CD4-positive, alpha-beta T cell treated with Interferon alpha-2 for 1 hour (primary cell): ENCODE data around the gene ELAC2.
"Not testable (repeated sequence)": the region's sequence is repeated elsewhere in the genome, so short reads cannot be mapped to it uniquely, and the experiment has no call there.

ENCODE experiments used
- DNase-seq, 2 donors: peaks; one replicate each; pipeline ENCODE4 v3.0.0-alpha.2; 2020 to 2022

Gene ELAC2

DNA sequence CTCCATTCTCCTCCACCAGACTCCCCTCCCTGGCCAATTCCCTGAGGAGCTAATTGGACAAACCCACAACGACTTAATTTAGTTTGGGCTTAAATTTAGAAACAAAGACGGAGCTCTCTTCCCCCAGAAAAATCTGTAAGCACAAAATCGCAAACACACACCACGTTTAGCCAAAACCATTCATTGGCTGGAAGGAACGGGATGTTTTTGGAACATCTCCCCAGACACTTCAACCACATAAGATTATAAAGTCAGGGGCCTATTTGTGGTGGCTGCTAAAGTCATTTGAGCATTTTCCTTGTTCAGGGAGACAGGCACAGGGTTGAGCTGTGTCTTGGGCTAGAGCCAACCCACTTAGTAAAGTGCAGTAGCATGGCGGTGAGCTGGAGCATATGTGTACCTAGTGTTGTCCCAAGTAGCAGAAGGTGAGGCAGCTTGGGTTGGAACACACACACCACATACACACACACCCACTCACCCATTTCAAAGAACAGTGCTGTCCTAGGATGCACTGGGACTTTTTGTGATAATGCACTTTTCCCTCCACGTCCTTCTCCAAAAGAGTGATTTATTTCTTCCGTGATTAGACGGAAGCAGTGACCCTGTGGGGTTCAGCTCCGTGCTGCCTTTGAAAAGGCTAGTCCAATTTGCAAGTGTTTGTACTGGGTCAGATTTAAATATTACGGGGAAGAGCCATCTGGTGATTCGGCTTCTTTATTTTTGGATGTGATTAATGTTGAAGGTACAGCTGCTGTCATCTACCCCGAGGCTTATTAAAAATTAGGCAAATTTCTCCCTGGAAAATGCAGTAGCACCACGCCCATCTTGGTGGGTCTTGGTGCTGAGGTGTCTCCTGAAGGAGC is 32.2 kb downstream of the ELAC2 start:
- no peak for DNase-seq

DNA sequence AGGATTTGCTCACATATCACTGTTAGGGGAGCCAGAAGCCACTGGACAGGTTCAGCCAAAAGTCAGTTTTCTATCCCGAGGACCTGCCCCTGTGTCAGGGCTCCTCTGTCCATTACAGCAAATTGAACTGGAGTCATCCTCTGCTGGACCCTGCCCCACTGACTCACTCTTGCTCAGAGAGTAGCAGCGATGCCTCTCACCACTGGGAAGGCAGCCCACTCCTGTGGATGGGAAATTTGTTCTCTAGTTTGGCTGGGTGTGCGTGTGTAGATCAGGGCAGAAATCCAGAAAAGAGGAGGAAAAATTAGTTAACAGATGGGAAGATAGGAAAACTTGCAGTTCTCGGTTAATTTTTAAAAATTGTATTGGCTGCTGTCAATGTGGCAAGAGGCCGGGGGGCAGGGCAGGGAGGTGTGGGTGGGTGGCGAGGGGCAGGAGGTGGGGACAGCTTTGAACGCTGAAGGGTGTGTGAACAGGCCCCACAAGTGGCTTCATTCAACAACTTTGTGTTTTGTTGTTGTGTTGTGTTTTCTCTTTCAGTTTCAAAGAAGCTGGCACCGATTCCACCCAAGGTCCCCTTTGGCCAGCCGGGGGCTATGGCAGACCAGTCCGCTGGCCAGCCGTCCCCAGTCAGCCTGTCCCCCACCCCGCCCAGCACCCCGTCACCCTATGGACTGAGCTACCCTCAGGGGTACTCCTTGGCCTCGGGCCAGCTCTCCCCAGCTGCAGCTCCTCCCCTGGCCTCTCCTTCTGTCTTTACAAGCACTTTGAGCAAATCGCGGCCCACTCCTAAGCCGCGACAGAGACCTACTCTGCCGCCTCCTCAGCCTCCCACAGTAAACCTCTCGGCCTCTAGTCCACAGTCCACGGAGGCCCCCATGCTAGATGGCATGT is 33.6 kb downstream of the ELAC2 start:
- no peak for DNase-seq

DNA sequence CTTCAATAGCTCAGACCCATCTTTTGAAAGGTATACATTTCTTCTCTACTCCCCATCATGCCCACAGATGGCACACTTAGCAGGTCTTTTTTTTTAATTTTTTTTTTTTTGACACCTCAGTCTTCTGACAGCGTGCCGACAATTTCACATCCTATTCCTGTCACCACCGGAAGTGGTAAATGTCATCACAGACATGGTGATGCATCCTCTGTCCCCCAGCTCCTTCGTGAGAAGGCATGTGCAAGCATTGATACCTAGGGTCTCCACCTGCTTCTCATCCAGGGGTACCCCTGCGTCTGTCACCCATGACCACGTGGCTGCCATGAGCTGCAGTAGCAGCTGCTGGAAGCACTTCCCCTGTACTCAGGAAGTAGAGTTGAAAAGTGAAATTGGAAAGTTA is 35.6 kb downstream of the ELAC2 start:
- peak; percentile 14 to 39 for DNase-seq

DNA sequence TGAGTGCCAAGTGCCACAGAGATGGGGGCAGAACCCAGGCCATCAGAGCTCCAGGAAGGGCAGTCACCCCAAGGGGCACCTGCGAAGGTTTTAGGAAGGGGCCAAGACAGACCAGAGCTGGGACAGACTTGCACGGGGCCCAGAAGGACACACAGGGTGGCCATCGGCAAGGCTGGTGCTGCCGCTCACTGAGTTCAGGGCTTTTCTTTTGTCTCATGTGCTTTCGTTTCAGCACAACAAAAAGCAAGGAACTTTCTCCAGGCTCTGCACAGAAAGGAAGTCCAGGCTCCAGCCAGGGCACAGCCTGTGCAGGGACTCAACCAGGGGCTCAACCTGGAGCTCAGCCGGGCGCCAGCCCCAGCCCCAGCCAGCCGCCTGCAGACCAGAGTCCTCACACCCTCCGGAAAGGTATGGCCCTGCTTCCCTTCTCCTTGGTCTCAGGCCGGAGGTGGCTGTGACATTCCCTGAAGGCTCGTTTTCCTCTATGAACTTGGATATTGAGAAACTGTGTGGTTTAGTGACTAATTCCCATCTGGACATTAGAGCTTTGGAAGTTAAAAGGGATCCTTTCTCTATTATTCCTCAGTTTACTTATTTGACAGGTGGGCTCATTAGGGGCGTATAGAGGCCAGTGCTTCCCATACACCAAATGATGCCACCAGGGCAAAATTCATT is 37.9 kb downstream of the ELAC2 start:
- DNase-seq = no peak

DNA sequence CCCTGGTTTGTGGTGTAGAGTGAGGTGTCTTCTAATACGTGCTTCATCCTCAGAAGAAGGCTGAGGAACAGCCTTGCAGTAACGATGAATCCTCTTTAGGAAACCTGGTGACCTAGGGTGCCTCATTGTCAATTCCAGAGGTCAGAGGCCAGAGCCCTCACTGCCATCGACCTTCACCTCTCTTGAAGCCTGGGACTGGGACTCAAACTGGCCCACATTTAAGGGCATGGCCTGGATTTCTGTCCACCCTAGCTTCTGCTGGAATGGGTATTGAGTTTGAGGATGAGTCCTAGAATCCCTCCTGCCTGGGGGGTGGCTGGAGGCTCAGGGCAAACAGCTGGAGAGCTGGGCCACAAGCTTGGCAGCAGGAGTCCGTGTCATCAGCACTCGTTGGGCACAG is 38.6 kb downstream of the ELAC2 start:
- DNase-seq = no peak

DNA sequence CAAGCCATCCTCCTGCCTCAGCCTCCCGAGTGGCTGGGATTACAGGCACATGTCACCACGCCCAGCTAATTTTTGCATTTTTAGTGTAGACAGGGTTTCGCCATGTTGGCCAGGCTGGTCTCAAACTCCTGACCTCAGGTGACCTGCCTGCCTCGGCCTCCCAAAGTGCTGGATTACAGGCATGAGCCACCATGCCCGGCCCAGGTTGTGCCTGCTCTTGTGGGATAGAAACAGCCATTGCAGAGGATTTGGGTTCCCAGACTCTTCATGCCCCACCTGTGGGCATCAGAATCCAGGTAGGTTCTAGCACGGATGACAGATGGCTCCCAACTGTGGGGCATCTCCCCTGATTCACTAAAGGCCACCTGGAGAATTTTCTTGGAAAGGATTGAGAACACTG is 39.0 kb downstream of the ELAC2 start:
- not testable (repeated sequence) for DNase-seq

DNA sequence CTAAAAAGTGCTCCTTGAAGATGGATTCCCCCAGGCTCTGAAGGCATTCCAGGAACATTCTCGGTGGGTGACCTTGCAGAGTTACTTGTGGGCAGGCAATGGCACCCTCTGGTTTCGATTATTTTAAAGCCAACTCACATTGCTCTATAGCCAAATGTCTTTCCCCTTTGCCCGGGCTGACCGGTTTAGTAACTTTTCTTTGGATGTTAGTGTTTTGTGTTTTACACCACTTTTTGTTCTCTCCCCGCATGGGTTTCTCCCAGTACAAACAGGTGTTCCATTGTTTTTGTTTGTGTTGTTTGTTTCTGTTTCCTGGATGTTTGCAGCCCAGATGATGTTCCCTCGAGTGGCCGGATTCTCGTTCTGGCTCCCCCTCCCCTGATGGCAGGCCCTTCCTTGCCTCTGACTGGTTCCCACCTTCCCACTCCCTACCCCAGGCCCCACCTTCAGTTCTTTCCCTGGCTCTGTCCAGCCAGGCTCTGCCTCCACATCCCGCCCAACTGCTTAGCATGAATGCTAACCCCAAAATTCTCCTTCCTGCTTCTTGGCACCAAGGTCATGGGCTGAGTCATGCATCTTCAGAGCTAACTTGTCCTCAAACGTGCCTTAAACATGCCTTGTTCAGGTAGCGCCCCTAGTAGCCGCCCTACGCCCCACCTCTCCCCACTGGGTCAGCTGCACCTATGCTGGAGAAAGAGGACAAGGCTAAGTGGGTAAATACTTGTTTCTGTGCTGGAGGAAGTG is 40.6 kb downstream of the ELAC2 start:
- no peak for DNase-seq

DNA sequence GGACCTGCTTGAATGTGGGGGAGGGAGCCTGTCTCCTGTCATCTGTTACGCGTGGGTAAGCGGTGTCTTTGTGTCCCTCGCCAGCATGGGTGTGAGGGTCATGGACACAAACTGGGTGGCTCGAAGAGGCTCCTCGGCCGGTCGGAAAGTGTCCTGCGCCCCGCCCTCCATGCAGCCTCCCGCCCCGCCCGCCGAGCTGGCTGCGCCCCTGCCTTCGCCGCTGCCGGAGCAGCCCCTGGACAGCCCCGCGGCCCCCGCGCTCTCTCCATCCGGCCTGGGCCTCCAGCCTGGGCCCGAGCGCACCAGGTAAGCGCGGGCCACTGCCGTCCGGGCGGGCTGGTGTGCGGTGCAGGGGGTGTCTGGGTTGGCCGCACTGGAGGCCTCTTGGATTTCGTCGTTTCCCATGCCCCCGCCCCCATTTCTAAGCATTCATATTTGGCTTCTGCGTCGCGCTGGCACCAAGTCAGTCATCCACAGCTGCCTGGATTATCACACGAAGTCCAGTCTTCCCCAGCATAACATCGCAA is 43.8 kb downstream of the ELAC2 start:
- no peak for DNase-seq

DNA sequence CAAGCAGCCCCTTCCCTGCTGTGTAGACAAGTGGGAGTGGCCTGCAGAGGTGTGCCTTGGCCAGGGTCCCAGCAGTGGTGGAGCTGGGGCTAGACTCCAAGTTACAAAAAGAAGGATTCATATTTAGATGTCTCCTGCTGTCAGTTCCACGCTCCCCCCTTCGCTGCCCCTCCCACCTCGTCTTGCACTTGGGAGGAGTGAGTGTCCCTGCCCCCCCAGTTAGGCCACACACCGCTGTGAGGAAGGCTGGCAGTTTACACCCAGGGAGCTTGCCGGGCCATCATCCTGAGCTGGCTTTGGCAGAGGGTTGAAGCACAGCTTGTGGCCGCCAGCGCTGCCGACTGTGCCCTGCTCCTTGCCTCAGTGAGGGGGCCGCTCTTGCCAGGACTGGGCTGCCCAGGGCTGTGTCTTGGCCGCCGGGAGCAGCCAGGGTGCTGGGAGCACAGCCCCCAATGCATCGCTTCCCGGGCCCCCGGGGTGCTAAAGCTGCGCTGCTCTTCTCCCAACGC is 44.3 kb downstream of the ELAC2 start:
- no peak for DNase-seq

DNA sequence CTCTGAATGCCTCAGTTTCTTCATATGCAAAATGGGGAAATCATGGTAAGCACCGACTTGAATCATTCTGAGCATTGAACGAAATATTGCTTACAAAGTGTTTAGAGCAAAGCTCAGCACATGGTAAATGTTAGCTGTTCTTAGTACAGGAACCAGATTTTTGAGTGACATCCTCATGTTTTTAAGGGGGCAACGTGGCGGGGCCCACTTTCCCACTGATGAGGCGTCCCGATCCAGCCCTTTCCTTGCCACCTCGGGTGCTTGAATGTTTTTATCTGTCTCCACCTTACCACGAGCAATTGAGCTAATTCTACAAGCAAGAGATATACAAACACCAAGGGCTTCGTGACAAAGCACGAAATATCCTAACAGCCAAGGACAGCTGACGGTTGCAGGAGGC is 49.9 kb downstream of the ELAC2 start:
- no peak for DNase-seq

DNA sequence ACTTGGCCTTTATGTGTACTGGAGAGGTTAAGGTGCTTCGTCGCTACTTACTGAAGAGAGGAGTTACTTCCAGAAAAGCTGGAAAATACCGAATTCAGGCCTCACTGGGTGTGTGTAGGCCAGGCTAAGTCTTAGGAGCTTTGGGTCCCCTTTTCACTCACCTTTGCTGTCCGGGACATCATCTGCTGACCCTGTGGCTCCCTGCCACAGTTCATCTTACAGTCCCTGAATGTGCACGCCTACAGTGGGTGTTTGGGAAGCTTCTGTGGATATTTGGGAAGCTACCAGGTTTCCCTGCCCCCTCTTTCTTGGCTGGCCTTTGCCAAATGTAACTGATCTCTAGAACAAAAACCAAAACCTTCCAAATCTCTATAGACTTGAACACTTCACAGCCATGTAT is 51.4 kb downstream of the ELAC2 start:
- DNase-seq = no peak

DNA sequence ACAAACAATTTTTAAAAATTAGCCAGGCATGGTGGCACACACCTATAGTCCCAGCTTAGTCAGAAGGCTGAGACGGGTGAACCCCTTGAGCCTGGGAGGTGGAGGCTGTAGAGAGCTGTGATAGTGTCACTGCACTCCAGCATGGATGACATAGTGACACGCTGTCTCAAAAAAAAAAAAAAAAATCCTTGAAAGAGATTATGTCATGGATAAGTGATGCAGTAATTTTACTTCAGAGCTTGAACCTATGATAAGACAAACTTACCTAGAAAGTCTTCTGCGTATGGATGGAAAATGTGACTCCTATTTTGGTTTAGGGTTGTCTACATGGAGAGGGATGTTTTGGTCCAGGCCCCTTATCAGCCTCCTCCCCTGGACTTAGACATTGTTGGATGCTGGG is 51.8 kb downstream of the ELAC2 start:
- no peak for DNase-seq

DNA sequence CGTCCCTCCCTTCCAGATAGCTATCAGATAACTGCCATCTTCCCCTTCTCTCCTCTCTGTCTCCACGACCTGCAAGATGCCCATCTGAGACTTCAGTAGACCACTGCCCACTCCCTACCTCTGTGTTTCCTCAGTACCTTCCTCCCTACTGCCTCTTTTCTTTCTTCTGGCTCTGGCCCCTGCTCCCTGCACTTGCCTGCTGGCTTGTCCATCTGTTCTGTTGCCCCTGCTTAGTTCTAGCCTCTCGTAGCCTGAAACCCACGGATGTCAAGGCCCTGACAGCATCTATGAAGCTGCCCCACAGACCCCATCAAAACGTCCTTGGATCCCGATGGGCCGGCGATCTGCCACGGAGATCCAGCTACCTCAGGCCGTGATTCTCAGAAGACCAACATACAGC is 53.0 kb downstream of the ELAC2 start:
- no peak for DNase-seq

DNA sequence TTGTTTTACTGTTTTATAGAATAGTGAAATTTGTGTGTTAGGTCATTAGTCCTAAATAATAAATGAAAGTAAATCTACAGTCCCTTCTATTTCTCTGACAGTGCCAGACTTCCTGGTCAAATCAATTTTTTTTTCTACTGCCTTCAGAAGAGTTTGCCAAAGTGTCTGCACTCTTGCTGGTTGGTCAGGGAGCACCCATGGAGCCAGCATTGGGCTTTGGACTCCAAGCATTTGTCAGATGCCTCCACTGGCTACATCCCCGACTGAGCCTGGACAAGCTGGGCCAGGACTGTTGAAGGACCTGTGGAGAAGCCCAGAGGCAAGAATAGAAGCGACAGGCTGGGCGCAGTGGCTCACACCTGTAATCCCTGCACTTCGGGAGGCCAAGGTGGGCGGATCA is 53.7 kb downstream of the ELAC2 start:
- no peak for DNase-seq

DNA sequence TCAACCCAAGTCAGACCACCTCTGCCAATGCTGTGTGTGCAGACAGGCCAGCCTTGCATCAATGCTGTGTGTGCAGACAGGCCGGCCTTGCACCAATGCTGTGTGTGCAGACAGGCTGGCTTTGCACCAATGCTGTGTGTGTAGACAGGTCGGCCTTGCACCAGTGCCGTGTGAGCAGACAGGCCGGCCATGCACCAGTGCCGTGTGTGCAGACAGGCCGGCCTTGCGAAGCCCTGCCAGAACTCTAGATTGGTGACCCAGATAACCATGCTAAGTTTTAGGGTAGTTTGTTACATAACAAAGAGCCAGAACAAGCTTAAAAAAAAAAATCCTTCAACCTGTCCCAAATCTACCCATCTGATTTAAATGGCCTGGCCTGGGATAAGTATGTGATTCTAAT is 54.3 kb downstream of the ELAC2 start:
- no peak for DNase-seq

DNA sequence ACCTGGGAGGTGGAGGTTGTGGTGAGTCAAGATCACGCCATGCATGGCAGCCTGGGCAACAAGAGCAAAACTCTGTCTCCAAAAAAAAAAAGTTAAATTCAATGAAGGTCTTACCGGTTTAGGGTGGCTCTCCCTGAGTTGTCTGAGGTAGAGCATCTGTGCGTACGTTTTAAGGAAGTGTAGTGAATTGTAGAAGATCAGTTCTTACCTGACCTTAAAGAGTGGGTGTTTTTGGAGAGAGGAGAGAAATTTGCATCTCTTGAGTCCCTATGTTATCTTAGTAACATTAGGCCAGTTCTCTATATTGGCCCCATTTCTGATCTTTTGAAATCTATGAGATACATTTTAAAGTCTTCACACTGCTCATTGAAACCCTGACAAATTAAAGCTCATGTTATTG is 56.2 kb downstream of the ELAC2 start:
- DNase-seq = no peak

DNA sequence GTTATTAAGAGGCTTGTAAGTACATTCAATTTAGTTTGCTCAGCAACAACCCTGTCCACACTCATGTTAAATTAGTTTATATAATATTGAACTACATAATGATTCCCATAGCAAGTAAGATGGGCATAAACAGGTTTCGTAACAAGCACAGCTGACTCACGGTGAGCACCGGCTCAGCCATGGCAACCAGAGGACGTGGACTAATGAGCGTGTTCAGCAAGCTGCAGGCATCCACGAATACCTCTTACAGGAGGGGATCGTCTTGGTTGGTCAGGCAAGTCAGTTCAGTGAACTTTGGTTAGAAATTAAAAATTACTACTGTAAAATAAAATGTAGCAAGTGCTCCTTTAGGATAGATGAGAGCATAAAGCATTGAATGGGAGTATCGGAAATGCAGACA is 58.4 kb downstream of the ELAC2 start:
- DNase-seq = no peak

DNA sequence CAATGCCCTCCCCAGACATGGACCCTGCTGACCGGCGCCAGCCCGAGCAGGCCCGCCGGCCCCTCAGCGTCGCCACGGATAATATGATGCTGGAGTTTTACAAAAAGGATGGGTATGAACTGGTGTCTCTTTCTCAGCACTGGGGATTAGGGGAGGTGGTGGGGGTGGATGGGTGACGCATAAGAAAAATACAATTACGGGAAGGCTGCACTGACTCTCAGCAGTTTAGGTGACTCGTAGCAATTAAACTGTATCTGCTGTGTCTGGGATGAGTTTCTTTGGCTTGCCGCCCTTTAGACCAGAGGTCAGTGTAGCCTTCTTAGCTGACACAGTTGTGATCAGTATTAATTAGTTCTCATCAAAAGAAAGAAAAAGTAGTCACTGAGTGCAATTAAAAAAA is 59.0 kb downstream of the ELAC2 start:
- no peak for DNase-seq

DNA sequence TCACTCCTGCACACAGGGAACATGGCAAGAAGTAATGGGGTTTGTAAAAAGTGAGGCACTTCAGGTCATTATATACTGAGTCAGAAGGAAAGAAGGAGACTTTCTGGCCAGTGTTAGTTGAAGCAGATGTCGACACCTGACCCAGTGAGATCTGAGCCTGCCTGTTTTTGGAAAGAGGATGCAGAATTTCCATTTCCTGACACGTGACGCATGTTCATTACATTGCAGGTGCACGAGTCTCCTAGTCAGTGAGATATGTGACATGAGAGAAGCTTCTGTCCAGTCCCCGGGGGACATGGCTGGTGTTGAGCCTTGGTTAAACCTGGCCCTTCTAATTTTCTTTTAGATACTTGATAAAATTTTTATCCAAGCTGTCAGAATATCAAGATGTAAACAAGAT is 62.3 kb downstream of the ELAC2 start:
- no peak for DNase-seq

DNA sequence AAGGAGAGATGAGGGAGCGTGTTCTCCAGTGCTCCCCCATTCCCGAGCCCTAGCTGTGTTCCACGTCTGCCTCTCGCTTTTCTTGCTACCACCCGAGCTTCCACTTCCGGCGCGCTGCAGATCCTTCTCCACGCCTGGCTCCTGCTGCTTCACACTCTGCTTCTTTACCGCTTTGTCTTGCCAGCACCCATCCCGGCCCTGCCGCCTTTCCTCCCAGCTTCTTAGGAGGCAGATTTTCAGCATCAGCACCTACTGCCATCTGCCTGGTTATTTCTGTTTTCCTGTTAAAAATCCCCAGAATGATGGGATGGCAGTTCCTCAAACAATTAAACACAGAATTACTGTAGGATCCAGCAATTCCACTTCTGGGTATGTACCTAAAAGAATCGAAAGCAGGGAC is 64.7 kb downstream of the ELAC2 start:
- DNase-seq = no peak

DNA sequence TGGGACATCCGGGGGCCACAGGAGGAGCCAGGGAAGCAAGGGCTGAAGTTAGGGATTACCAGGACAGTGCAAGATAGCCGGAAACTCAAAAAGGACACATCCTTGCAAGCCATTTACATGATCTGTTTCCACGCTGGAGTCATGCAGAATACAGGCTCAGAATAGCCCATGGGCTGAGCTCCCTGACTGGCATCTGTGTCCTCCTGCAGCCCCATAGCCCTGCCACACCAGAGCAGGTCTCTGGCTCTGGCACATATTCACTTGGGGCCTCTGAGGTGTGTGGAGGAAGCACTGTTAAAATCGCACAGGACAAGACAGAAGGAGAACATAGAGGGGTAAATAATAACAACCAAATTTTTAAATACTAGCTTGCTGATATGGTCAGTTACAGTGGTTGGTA is 65.8 kb downstream of the ELAC2 start:
- no peak for DNase-seq

DNA sequence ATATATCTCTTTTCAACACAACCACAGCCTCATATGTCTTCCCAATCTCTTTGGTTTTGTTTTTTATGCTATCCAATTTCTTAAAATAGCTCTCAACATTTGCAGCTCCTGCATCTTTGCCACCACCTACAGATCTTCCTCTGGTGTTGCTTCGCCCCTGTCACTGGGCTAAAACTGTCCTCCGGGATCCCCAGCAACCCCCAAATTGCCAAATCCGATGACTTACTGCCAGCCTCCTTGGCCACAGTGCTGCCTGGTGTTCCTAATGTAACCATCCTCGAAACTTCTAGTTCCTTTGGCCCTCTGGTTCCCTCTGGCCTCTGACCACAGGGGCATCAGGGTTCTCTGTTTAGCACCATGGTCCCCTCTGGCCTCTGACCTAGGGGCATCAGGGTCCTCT is 70.8 kb downstream of the ELAC2 start:
- DNase-seq = no peak
